Body of pancreas (tissue), 4 donors: ENCODE data around the gene YY1AP1. TPM values are rescaled to one million over a fixed set of nuclear protein-coding genes. Genes with fewer than 3 reads are reported as not detected.
"Not testable (repeated sequence)": the region's sequence is repeated elsewhere in the genome, so short reads cannot be mapped to it uniquely, and the experiment has no call there.

ENCODE experiments used
- ATAC-seq: fragments of 150-250 bp; one replicate; pipeline ENCODE4 v1.9.1; 2016
- DNase-seq, 4 donors: peaks; one replicate each; pipeline ENCODE4 v3.0.0-alpha.2; 2019
- H3K27ac ChIP-seq, 4 donors: fragments of 200-600 bp; sonication (generic); 1 replicate in 3 of 4; 2 replicates in 1 of 4; pipeline versions ENCODE4 v1.5.1 to v1.6.1; 2016 to 2019; ENCODE audit warnings: mild to moderate bottlenecking in 1 of 4, mixed read lengths in 1 of 4, moderate library complexity in 1 of 4
- H3K27me3 ChIP-seq, 2 donors: fragments of 200-600 bp; sonication (generic); one replicate each; pipeline ENCODE4 v1.6.0; 2016; ENCODE audit warnings: mild to moderate bottlenecking in 1 of 2
- H3K36me3 ChIP-seq, 2 donors: fragments of 200-600 bp; sonication (generic); replicated peaks in 1 of 2; 2 replicates each; pipeline ENCODE4 v1.5.1; 2016; ENCODE audit warnings: low read depth in 2 of 2; ENCODE audit not compliant: insufficient read depth in 1 of 2
- H3K4me1 ChIP-seq: fragments of 200-600 bp; sonication (generic); one replicate; pipeline ENCODE4 v1.6.0; 2016
- H3K4me3 ChIP-seq, 2 donors: fragments of 200-600 bp; sonication (generic); 1 replicate in 1 of 2; 2 replicates in 1 of 2; pipeline ENCODE4 v1.5.1; 2016 to 2019
- H3K9me3 ChIP-seq, 3 donors: fragments of 200-600 bp; sonication (generic); 1 replicate in 2 of 3; 2 replicates in 1 of 3; pipeline ENCODE4 v1.5.1; 2016
- POLR2A ChIP-seq, 3 donors: fragments of 450-650 bp; IDR thresholded peaks; one replicate each; pipeline ENCODE4 v1.6.1; 2016; ENCODE audit warnings: antibody characterized with exemption in 3 of 3, mild to moderate bottlenecking in 2 of 3
- WGBS, 2 donors: methylation state at CpG; one replicate each; pipeline ENCODE4 v1.1.5; 2017; 5-methylcytosine and 5-hydroxymethylcytosine counted together
- intact Hi-C: fragments of 100-400 bp; cut with DNase I; formaldehyde crosslinking; loops from one replicate; pipeline ENCODE4 v1.15.1; 2023
- total RNA-seq, 2 donors: library from RNA; depleted of rRNA; stranded (reverse); fragments of >200 nt; gene quantifications; one replicate each; pipeline ENCODE4 v1.1.0, GENCODE V29; 2016
- TF ChIP-seq, protein P1 (sequence below), 7 experiments: fragments of 450-650 bp in 4 of 7; fragments of 200-600 bp in 3 of 7; sonication (generic) in 3 of 7; IDR thresholded peaks; one replicate each; pipeline ENCODE4 v1.5.1; 2016 to 2019; ENCODE audit warnings: antibody characterized with exemption in 7 of 7

YY1AP1 gene
- total RNA-seq, 2 donors from 2014 or later = 40.5 to 90.6 TPM

DNA sequence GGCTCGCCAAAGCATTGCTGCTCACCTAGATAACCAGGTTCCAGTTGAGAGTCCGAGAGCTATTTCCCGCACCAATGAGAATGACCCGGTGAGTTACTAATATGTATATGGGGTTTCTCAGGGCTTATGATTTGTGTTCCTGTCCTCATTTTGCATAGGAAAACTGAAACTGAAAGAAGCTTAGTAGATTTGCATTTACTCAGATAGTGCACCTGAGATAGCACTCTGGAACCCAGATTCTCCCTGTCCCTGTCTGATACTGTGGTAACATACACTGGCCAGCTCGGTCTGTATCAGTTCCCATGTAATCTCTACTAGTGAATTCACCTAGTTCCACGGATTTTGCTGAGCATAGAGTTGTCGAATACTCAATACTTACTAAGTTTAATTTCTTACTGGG is 28.5 kb upstream of the YY1AP1 start:
- DNase-seq (no peak), ATAC-seq (no peak)
- Histone ChIP-seq H3K27ac (no peak overlapping the region), H3K4me3 (no peak overlapping the region), H3K4me1 (no peaks in the 10 kb centered on the region), H3K36me3 (peaks cover 0 to 15% of the 10 kb centered on the region in 2 donors), H3K27me3 (no peaks in the 10 kb centered on the region), H3K9me3 (no peaks in the 10 kb centered on the region)
- TF ChIP-seq, protein P1, sequence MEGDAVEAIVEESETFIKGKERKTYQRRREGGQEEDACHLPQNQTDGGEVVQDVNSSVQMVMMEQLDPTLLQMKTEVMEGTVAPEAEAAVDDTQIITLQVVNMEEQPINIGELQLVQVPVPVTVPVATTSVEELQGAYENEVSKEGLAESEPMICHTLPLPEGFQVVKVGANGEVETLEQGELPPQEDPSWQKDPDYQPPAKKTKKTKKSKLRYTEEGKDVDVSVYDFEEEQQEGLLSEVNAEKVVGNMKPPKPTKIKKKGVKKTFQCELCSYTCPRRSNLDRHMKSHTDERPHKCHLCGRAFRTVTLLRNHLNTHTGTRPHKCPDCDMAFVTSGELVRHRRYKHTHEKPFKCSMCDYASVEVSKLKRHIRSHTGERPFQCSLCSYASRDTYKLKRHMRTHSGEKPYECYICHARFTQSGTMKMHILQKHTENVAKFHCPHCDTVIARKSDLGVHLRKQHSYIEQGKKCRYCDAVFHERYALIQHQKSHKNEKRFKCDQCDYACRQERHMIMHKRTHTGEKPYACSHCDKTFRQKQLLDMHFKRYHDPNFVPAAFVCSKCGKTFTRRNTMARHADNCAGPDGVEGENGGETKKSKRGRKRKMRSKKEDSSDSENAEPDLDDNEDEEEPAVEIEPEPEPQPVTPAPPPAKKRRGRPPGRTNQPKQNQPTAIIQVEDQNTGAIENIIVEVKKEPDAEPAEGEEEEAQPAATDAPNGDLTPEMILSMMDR (IDR thresholded peaks at IDR 0.05) = no peak
- TF ChIP-seq POLR2A (IDR thresholded peaks at IDR 0.05) = no peak
- WGBS, 2 donors = 87 to 92% methylated on average over 7 of the region's 7 CpGs
- intact Hi-C loops = no loop called here

DNA sequence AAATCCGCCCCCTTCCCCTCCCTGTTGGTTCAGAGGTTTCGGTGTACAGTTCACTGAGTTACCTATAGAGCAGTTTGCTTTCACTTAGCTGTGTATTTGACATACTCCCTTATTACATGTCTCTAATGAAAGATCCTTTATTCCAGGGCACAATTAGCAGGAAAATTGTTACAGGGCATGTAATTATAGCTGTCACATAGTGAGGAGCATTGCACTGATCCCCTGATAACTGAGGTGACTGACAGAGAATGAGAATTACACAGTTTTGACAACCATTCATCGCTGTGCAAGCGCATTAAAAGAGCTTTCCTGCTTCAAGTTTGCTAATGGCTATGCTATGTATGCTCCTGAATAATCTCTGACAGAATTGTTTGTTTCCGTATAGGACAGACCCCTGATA is 27.2 kb upstream of the YY1AP1 start:
- no peak for ATAC-seq
- no peak for TF ChIP-seq POLR2A (IDR thresholded peaks at IDR 0.05)
- TF ChIP-seq, protein P1 (IDR thresholded peaks at IDR 0.05) = no peak
- intact Hi-C loops = no loop called here
- H3K36me3 ChIP-seq = peaks cover 0 to 11% of the 10 kb centered on the region in 2 donors
- no peaks in the 10 kb centered on the region for H3K4me1 ChIP-seq
- no peaks in the 10 kb centered on the region for H3K9me3 ChIP-seq
- no peaks in the 10 kb centered on the region for H3K27me3 ChIP-seq
- DNase-seq = no peak
- no peak overlapping the region for H3K4me3 ChIP-seq
- WGBS, 2 donors = 94 to 96% methylated on average over 5 of the region's 5 CpGs
- no peak overlapping the region for H3K27ac ChIP-seq

DNA sequence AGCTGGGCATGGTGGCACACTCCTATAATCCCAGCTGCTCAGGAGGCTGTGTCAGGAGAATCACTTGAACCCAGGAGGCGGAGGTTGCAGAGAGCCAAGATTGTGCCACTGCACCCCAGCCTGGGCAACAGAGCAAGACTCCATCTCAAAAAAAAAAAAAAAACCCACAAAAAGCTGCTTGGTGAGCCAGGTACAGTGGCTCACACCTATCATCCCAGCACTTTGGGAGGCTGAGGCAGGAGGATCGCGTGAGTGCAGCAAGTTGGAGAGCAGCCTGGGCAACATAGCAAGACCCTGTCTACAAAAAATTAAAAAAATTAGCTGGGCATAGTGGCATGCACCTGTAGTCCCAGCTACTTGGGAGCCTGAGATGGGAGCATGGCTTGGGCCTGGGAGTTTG is 26.5 kb upstream of the YY1AP1 start:
- H3K27ac ChIP-seq, H3K27me3 ChIP-seq, H3K9me3 ChIP-seq, intact Hi-C loops, ATAC-seq, H3K4me3 ChIP-seq, DNase-seq, H3K4me1 ChIP-seq: not testable (repeated sequence)
- WGBS, 2 donors = 96% methylated on average over 3 of the region's 3 CpGs
- peaks cover 0 to 11% of the 10 kb centered on the region in 2 donors for H3K36me3 ChIP-seq

DNA sequence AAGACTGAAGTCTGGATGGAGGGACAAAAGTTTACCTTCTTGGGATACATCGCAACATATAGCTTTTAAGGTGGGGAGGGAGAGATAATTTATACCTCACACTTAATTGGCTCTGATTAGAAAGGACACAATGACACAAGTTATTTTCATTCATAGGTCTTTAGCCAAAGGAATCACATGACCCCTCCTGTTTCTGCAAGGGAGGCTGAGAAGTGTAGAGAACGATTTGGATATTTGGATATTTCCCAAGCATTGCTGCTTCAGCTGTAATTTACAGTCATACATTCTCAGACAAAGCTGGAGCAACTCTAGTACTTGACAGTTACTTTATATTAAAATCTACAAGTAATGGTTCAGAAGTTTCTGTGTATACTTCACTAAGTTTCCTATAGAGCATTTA is 24.5 kb upstream of the YY1AP1 start:
- H3K4me3 ChIP-seq = no peak overlapping the region
- H3K27ac ChIP-seq = no peak overlapping the region
- no peak for ATAC-seq
- H3K36me3 ChIP-seq = peaks cover 0 to 8% of the 10 kb centered on the region in 2 donors
- no peak for DNase-seq
- TF ChIP-seq, protein P1 (IDR thresholded peaks at IDR 0.05) = no peak
- no peak for TF ChIP-seq POLR2A (IDR thresholded peaks at IDR 0.05)
- H3K9me3 ChIP-seq = no peaks in the 10 kb centered on the region
- H3K4me1 ChIP-seq = no peaks in the 10 kb centered on the region
- 61 to 66% methylated on average over 2 of the region's 2 CpGs for whole genome bisulfite sequencing, 2 donors
- H3K27me3 ChIP-seq = no peaks in the 10 kb centered on the region
- intact Hi-C loops = no loop called here

DNA sequence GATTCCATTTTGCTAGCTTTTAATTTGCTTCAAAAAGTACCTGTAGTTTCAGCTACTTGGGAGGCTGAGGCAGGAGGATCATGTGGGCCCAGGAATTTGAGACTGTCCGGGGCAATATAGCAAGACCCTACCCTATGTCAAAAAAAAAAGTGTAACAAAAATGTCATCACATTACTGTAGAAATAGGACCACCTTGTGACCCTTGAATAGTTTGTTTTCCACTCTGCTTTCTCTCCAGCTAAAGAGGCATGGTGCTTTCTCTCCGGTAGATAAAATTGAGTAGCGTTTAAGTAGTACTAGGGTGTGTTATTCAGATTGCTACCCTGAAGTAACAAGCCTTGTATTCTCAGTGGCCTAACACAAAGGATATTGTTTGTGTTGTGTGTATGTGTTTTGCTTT is 24.1 kb upstream of the YY1AP1 start:
- H3K27ac ChIP-seq, H3K4me1 ChIP-seq, H3K4me3 ChIP-seq, DNase-seq, ATAC-seq, H3K27me3 ChIP-seq, H3K36me3 ChIP-seq, H3K9me3 ChIP-seq, intact Hi-C loops: not testable (repeated sequence)
- 91 to 96% methylated on average over 3 of the region's 3 CpGs for WGBS, 2 donors

DNA sequence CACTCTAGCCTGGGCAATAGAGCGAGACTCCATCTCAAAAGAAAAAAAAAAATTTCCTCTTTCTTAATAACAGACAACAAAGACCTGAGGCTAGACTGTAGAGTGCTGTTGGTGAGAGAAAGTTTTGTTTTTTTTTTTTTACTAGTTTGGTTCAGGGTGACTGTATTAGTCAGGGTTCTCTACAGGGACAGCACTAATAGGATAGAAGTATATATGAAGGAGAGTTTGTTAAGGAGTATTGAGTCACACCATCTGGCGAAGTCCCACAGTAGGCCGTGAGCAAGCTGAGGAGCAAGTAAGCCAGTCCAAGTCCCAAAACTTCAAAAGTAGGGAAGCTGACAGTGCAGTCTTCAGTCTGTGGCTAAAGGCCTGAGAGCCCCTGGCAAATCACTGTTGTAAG is 22.9 kb upstream of the YY1AP1 start:
- ATAC-seq, H3K36me3 ChIP-seq, H3K4me3 ChIP-seq, DNase-seq, H3K27ac ChIP-seq, H3K4me1 ChIP-seq, intact Hi-C loops, H3K9me3 ChIP-seq, H3K27me3 ChIP-seq: not testable (repeated sequence)
- WGBS, 2 donors = 71 to 84% methylated on average over 2 to 3 of the region's 3 CpGs
